DMS 273 (cell line): Measurements from ENCODE around the gene GPR6.

Experiments used
- DNase-seq: peaks from one replicate; lab custom pipeline; 2025; ENCODE audit not compliant: unreplicated experiment; lab: John Stamatoyannopoulos, UW

The GPR6 gene

GRCh38 chr6:109978174-109979032 is at the start of gene GPR6:
Gene GPR6, plus strand, starts transcription at chr6:109978311. Its CDS starts 802 bp downstream, at chr6:109979113.
- peak; percentile 79 for DNase-seq

GRCh38 chr6:109934293-109934692 is 43.8 kb upstream of the GPR6 start:
- DNase-seq: no peak

- no peak for DNase-seq
These were observed 38.5 kb upstream of the GPR6 start for GRCh38 chr6:109939654-109940053.

GRCh38 chr6:109944448-109944847 is 33.7 kb upstream of the GPR6 start:
- no peak for DNase-seq

GRCh38 chr6:109945091-109945490 is 33.0 kb upstream of the GPR6 start:
- no peak for DNase-seq

GRCh38 chr6:109946979-109947378 is 31.1 kb upstream of the GPR6 start:
- no peak for DNase-seq

- no peak for DNase-seq
These were observed 28.6 kb upstream of the GPR6 start for GRCh38 chr6:109949281-109950065.

GRCh38 chr6:109955491-109955890 is 22.6 kb upstream of the GPR6 start:
- no peak for DNase-seq

GRCh38 chr6:109958626-109959025 is 19.5 kb upstream of the GPR6 start:
- no peak for DNase-seq

- DNase-seq: no peak
These were observed 16.5 kb upstream of the GPR6 start for GRCh38 chr6:109961611-109962041.

- no peak for DNase-seq
These were observed 15.8 kb upstream of the GPR6 start for GRCh38 chr6:109962271-109962670.

GRCh38 chr6:109963598-109964170 is 14.4 kb upstream of the GPR6 start:
- no peak for DNase-seq

- DNase-seq: no peak
These were observed 13.2 kb upstream of the GPR6 start for GRCh38 chr6:109964949-109965348.

- DNase-seq: no peak
These were observed 11.8 kb upstream of the GPR6 start for GRCh38 chr6:109966299-109966698.

- DNase-seq: peak; percentile 51
These were observed 329 bp upstream of the GPR6 start for GRCh38 chr6:109977791-109978173.

GRCh38 chr6:109979033-109979921 is 1.2 kb downstream of the GPR6 start:
- peak; percentile 29 for DNase-seq

GRCh38 chr6:109984410-109984809 is 6.3 kb downstream of the GPR6 start:
- no peak for DNase-seq

- DNase-seq: no peak
These were observed 9.1 kb downstream of the GPR6 start for GRCh38 chr6:109987196-109987595.

- no peak for DNase-seq
These were observed 13.3 kb downstream of the GPR6 start for GRCh38 chr6:109991201-109992101.
